GM12892 (cell line): ENCODE measurements around the gene FBN1.

Source experiments
- POLR2A ChIP-seq: IDR thresholded peaks from 2 replicates; pipeline ENCODE4 v1.6.1; 2011; ENCODE audit warnings: low read depth, low read length, control low read depth
- POLR2AphosphoS5 ChIP-seq: IDR thresholded peaks from 2 replicates; pipeline ENCODE4 v1.6.1; 2011; ENCODE audit warnings: low read depth, low read length, control low read depth

- TF ChIP-seq POLR2A (no peak), POLR2AphosphoS5 (no peak)
Measured at GRCh38 chr15:48501208-48501607, 144.3 kb downstream of the FBN1 start.
